HG03439 (cell line): ENCODE measurements around the gene AHCYL1.
"Not testable (repeated sequence)": the region's sequence is repeated elsewhere in the genome, so short reads cannot be mapped to it uniquely, and the experiment has no call there.

Experiments used
- ATAC-seq: cut with Tn5 transposase; IDR thresholded peaks from one replicate; pipeline ENCODE4 v1.9.1; 2021; ENCODE audit warnings: mild to moderate bottlenecking, moderate library complexity; ENCODE audit not compliant: unreplicated experiment

The AHCYL1 gene

GRCh38 chr1:109984456-109985246 lies at the start of gene AHCYL1:
Gene AHCYL1 (plus strand): TSS chr1:109984765. CDS start chr1:109985053, 288 bp downstream.
- peak; percentile 97 for ATAC-seq

- ATAC-seq, result no peak
Measured at GRCh38 chr1:109935451-109935900, 49.1 kb upstream of the AHCYL1 start.

GRCh38 chr1:109937738-109938137 lies 46.8 kb upstream of the AHCYL1 start:
- ATAC-seq, result no peak

GRCh38 chr1:109938556-109938955 lies 46.0 kb upstream of the AHCYL1 start:
- ATAC-seq, result no peak

- ATAC-seq, result no peak
Measured at GRCh38 chr1:109942434-109942833, 42.1 kb upstream of the AHCYL1 start.

- ATAC-seq, result no peak
Measured at GRCh38 chr1:109944541-109944940, 40.0 kb upstream of the AHCYL1 start.

- ATAC-seq, result no peak
Measured at GRCh38 chr1:109946511-109946910, 38.1 kb upstream of the AHCYL1 start.

- ATAC-seq, result no peak
Measured at GRCh38 chr1:109947582-109948284, 36.8 kb upstream of the AHCYL1 start.

GRCh38 chr1:109948285-109948630 lies 36.3 kb upstream of the AHCYL1 start:
- no peak for ATAC-seq

- no peak for ATAC-seq
Measured at GRCh38 chr1:109950038-109950437, 34.5 kb upstream of the AHCYL1 start.

- ATAC-seq, result no peak
Measured at GRCh38 chr1:109950509-109950908, 34.1 kb upstream of the AHCYL1 start.

GRCh38 chr1:109951501-109951900 lies 33.1 kb upstream of the AHCYL1 start:
- ATAC-seq, result not testable (repeated sequence)

GRCh38 chr1:109954041-109954512 lies 30.5 kb upstream of the AHCYL1 start:
- ATAC-seq, result no peak

GRCh38 chr1:109959632-109959973 lies 25.0 kb upstream of the AHCYL1 start:
- ATAC-seq, result no peak

- no peak for ATAC-seq
Measured at GRCh38 chr1:109959974-109960744, 24.4 kb upstream of the AHCYL1 start.

GRCh38 chr1:109960745-109961094 lies 23.8 kb upstream of the AHCYL1 start:
- ATAC-seq, result no peak

GRCh38 chr1:109963864-109964263 lies 20.7 kb upstream of the AHCYL1 start:
- ATAC-seq, result no peak

GRCh38 chr1:109969146-109969829 lies 15.3 kb upstream of the AHCYL1 start:
- no peak for ATAC-seq

GRCh38 chr1:109969907-109970306 lies 14.7 kb upstream of the AHCYL1 start:
- ATAC-seq, result no peak

- no peak for ATAC-seq
Measured at GRCh38 chr1:109971559-109971958, 13.0 kb upstream of the AHCYL1 start.

GRCh38 chr1:109974191-109974590 lies 10.4 kb upstream of the AHCYL1 start:
- ATAC-seq, result no peak
